ENCODE measurements around the gene OBSCN. TPM values are rescaled to one million over a fixed set of nuclear protein-coding genes. Genes with fewer than 3 reads are reported as not detected.

Gene OBSCN
- total RNA-seq, 1 donor from 2014 or later, result 15.2 TPM

DNA sequence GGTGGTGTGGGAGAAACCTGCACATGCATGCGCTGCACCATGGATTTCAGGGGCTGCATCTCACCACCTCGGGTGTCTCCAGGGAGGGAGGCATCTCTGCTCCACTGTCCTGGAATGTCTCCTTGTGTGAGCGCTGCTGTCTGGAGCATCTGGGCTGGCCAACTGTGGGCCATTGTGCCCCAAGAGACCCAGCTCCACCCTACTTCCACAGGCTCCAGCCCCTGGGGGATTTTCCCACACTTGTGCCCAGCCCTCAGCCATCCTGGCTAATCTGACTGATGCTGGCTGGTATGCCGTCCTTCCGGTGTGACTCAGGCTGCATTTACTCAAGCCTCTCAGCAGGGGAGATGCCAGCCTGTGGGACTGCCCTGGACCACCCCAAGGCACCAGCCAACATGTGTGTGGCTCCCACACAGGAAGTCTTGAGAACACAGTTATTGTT is 136.8 kb downstream of the OBSCN start:
- H3K27ac Mint-ChIP-seq (ENCODE audit: unreplicated experiment), result no peak overlapping the region
- no peaks in the 10 kb centered on the region for H3K36me3 Mint-ChIP-seq (ENCODE audit: unreplicated experiment)
- H3K9me3 Mint-ChIP-seq (ENCODE audit: unreplicated experiment), result no peaks in the 10 kb centered on the region
- no peaks in the 10 kb centered on the region for H3K27me3 Mint-ChIP-seq (ENCODE audit: unreplicated experiment)
- no peak for TF ChIP-seq CTCF (IDR thresholded peaks at IDR 0.05)
- no peak overlapping the region for H3K4me3 Mint-ChIP-seq (ENCODE audit: unreplicated experiment)
- H3K4me1 Mint-ChIP-seq (ENCODE audit: unreplicated experiment), result peaks cover 14% of the 10 kb centered on the region
- DNase-seq (ENCODE audit: extremely low spot score, unreplicated experiment), result no peak

- Mint-ChIP-seq H3K4me3 (ENCODE audit: unreplicated experiment) (no peak overlapping the region), H3K27ac (ENCODE audit: unreplicated experiment) (no peak overlapping the region), H3K27me3 (ENCODE audit: unreplicated experiment) (no peaks in the 10 kb centered on the region), H3K9me3 (ENCODE audit: unreplicated experiment) (no peaks in the 10 kb centered on the region), H3K4me1 (ENCODE audit: unreplicated experiment) (peaks cover 14% of the 10 kb centered on the region), H3K36me3 (ENCODE audit: unreplicated experiment) (no peaks in the 10 kb centered on the region)
- TF ChIP-seq CTCF (IDR thresholded peaks at IDR 0.05), result no peak
- no peak for DNase-seq (ENCODE audit: extremely low spot score, unreplicated experiment)
Observed at GRCh38 chr1:228345201-228345930, 137.5 kb downstream of the OBSCN start.

DNA sequence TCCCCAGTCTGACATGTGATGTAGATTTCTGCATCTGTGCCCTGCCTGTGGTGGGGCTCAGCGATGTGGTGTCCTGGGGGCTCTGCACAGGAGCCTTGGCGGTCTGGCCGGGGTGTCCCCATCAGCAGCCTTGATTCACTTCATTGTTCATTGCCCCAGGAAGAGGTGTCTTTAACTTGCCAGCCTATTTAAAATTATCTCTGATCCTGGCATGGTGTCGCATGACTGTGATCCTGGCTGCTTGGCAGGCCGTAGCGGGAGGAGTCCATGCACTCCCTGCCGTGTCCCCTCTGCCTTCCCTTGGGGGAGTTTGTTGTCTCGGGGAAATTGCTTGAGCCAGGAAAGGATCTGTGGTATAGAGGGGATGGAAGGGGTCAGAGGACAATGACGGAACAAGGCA is 138.9 kb downstream of the OBSCN start:
- Mint-ChIP-seq H3K4me1 (ENCODE audit: unreplicated experiment) (peaks cover 14% of the 10 kb centered on the region), H3K36me3 (ENCODE audit: unreplicated experiment) (no peaks in the 10 kb centered on the region), H3K27me3 (ENCODE audit: unreplicated experiment) (no peaks in the 10 kb centered on the region), H3K27ac (ENCODE audit: unreplicated experiment) (no peak overlapping the region), H3K4me3 (ENCODE audit: unreplicated experiment) (no peak overlapping the region), H3K9me3 (ENCODE audit: unreplicated experiment) (no peaks in the 10 kb centered on the region)
- no peak for TF ChIP-seq CTCF (IDR thresholded peaks at IDR 0.05)
- no peak for DNase-seq (ENCODE audit: extremely low spot score, unreplicated experiment)

- Mint-ChIP-seq H3K4me1 (ENCODE audit: unreplicated experiment) (peaks cover 14% of the 10 kb centered on the region), H3K27me3 (ENCODE audit: unreplicated experiment) (no peaks in the 10 kb centered on the region), H3K36me3 (ENCODE audit: unreplicated experiment) (no peaks in the 10 kb centered on the region), H3K27ac (ENCODE audit: unreplicated experiment) (no peak overlapping the region), H3K9me3 (ENCODE audit: unreplicated experiment) (no peaks in the 10 kb centered on the region), H3K4me3 (ENCODE audit: unreplicated experiment) (no peak overlapping the region)
- no peak for TF ChIP-seq CTCF (IDR thresholded peaks at IDR 0.05)
- no peak for DNase-seq (ENCODE audit: extremely low spot score, unreplicated experiment)
Observed at GRCh38 chr1:228347181-228347580, 139.3 kb downstream of the OBSCN start.

DNA sequence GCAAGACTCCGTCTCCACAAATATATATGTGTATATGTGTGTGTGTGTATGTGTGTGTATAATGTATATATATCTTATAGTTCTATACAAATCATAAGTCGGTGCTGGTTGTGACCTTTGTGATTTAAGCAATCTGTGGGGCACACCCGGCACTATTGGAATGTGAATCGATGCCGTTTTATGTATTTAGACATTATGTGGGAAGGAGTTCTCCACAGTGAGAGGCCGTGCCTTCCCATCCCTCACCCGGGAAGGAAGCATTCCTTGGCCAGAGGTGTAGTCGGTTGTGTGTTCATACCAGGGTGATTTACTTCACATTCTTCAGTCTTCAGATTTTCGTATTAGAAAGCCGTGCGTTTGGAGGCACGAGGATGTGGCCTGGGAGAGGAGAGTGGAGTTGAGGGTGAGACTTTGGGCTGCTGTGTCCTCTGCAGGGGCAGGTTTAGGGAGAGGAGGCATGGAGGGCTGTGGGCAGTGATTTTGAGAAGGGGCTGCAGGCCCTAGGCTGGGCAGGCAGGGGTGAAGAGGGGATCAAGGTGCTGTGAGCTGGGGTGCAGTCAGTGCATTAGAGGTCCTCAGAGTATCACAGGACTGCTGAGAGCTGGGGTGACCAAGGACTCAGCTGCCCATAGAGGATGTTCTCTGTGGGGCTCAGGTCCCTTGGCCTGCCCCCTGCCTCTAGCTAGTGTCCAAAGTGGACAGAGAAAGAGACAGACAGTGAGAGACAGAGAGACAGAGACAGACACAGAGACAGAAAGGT is 141.0 kb downstream of the OBSCN start:
- DNase-seq (ENCODE audit: extremely low spot score, unreplicated experiment), result no peak
- no peaks in the 10 kb centered on the region for H3K36me3 Mint-ChIP-seq (ENCODE audit: unreplicated experiment)
- no peaks in the 10 kb centered on the region for H3K9me3 Mint-ChIP-seq (ENCODE audit: unreplicated experiment)
- no peak overlapping the region for H3K27ac Mint-ChIP-seq (ENCODE audit: unreplicated experiment)
- TF ChIP-seq CTCF (IDR thresholded peaks at IDR 0.05), result no peak
- H3K4me3 Mint-ChIP-seq (ENCODE audit: unreplicated experiment), result no peak overlapping the region
- H3K27me3 Mint-ChIP-seq (ENCODE audit: unreplicated experiment), result no peaks in the 10 kb centered on the region
- peaks cover 14% of the 10 kb centered on the region for H3K4me1 Mint-ChIP-seq (ENCODE audit: unreplicated experiment)
